ENCODE results near the gene ADAMTS7. TPM values are rescaled to one million over a fixed set of nuclear protein-coding genes. Genes with fewer than 3 reads are reported as not detected.
"Not testable (repeated sequence)": the region's sequence is repeated elsewhere in the genome, so short reads cannot be mapped to it uniquely, and the experiment has no call there.

The ADAMTS7 gene
- total and polyA plus RNA-seq, 2 donors, result 0.47 to 0.94 TPM

- no peaks in the 10 kb centered on the region for H3K4me1 ChIP-seq (ENCODE audit: control insufficient read depth in 2 of 2, insufficient read depth in 2 of 2, low read length in 2 of 2)
- DNase-seq (ENCODE audit: low read depth in 6 of 9, low spot score in 9 of 9), result no peak
- no peaks in the 10 kb centered on the region for H3K9me3 ChIP-seq (ENCODE audit: control insufficient read depth in 2 of 2, insufficient read depth in 1 of 2, low read length in 1 of 2)
- H3K27me3 ChIP-seq (ENCODE audit: control insufficient read depth in 2 of 2, insufficient read depth in 1 of 2, low read length in 1 of 2), result no peaks in the 10 kb centered on the region
- H3K36me3 ChIP-seq (ENCODE audit: control insufficient read depth in 2 of 2, insufficient read depth in 2 of 2, low read length in 1 of 2), result no peaks in the 10 kb centered on the region
- no peak overlapping the region for H3K4me3 ChIP-seq (ENCODE audit: low read length in 2 of 2)
- H3K27ac ChIP-seq (ENCODE audit: low read depth in 1 of 2, low read length in 1 of 2), result no peak overlapping the region
Measured at GRCh38 chr15:78795043-78795442, 16.2 kb downstream of the ADAMTS7 start.

- not testable (repeated sequence) for H3K36me3 ChIP-seq (ENCODE audit: control insufficient read depth in 2 of 2, insufficient read depth in 2 of 2, low read length in 1 of 2); H3K9me3 ChIP-seq (ENCODE audit: control insufficient read depth in 2 of 2, insufficient read depth in 1 of 2, low read length in 1 of 2); DNase-seq (ENCODE audit: low read depth in 6 of 9, low spot score in 9 of 9); H3K27ac ChIP-seq (ENCODE audit: low read depth in 1 of 2, low read length in 1 of 2); H3K27me3 ChIP-seq (ENCODE audit: control insufficient read depth in 2 of 2, insufficient read depth in 1 of 2, low read length in 1 of 2); H3K4me3 ChIP-seq (ENCODE audit: low read length in 2 of 2); H3K4me1 ChIP-seq (ENCODE audit: control insufficient read depth in 2 of 2, insufficient read depth in 2 of 2, low read length in 2 of 2)
- 97% methylated on average over 4 of the region's 4 CpGs for WGBS
Measured at GRCh38 chr15:78794446-78794845, 16.8 kb downstream of the ADAMTS7 start.

- no peaks in the 10 kb centered on the region for H3K4me1 ChIP-seq (ENCODE audit: control insufficient read depth in 2 of 2, insufficient read depth in 2 of 2, low read length in 2 of 2)
- 97% methylated on average over 4 of the region's 4 CpGs for WGBS
Measured at GRCh38 chr15:78791357-78791756, 19.9 kb downstream of the ADAMTS7 start.

DNA sequence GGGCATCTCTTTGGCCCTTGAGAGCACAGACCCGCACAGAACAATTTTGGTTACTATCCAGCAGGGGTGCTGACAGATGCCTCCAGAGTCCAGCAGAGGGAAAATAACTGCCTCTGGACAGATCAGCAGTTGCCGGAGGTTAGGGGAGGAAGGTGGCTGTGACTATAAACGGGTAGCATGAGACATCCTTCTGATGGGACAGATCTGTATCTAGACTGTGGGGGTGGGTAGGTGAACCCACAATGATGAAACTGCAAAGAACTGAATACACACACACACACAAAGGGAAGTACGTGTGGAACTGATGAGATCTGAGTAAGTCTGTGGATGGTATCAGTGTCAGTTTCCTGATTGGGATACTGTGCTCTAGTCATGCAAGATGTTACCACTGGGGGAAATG lies 21.2 kb downstream of the ADAMTS7 start:
- WGBS, result 62% methylated on average over 4 of the region's 4 CpGs
- H3K27ac ChIP-seq (ENCODE audit: low read depth in 1 of 2, low read length in 1 of 2), result no peak overlapping the region
- peak in 1 of 9 donors; percentile 20 for DNase-seq (ENCODE audit: low read depth in 6 of 9, low spot score in 9 of 9)
- no peaks in the 10 kb centered on the region for H3K27me3 ChIP-seq (ENCODE audit: control insufficient read depth in 2 of 2, insufficient read depth in 1 of 2, low read length in 1 of 2)
- no peak overlapping the region for H3K4me3 ChIP-seq (ENCODE audit: low read length in 2 of 2)
- H3K9me3 ChIP-seq (ENCODE audit: control insufficient read depth in 2 of 2, insufficient read depth in 1 of 2, low read length in 1 of 2), result no peaks in the 10 kb centered on the region
- H3K4me1 ChIP-seq (ENCODE audit: control insufficient read depth in 2 of 2, insufficient read depth in 2 of 2, low read length in 2 of 2), result no peaks in the 10 kb centered on the region
- no peaks in the 10 kb centered on the region for H3K36me3 ChIP-seq (ENCODE audit: control insufficient read depth in 2 of 2, insufficient read depth in 2 of 2, low read length in 1 of 2)

More at GRCh38 chr15:78791357-78791756, 19.9 kb downstream of the ADAMTS7 start:
- no peak for DNase-seq (ENCODE audit: low read depth in 6 of 9, low spot score in 9 of 9)
- Histone ChIP-seq H3K36me3 (ENCODE audit: control insufficient read depth in 2 of 2, insufficient read depth in 2 of 2, low read length in 1 of 2) (no peaks in the 10 kb centered on the region), H3K9me3 (ENCODE audit: control insufficient read depth in 2 of 2, insufficient read depth in 1 of 2, low read length in 1 of 2) (no peaks in the 10 kb centered on the region), H3K27me3 (ENCODE audit: control insufficient read depth in 2 of 2, insufficient read depth in 1 of 2, low read length in 1 of 2) (no peaks in the 10 kb centered on the region), H3K4me3 (ENCODE audit: low read length in 2 of 2) (no peak overlapping the region), H3K27ac (ENCODE audit: low read depth in 1 of 2, low read length in 1 of 2) (no peak overlapping the region)

GRCh38 chr15:78789615-78790014 lies 21.6 kb downstream of the ADAMTS7 start:
- H3K36me3 ChIP-seq (ENCODE audit: control insufficient read depth in 2 of 2, insufficient read depth in 2 of 2, low read length in 1 of 2), result no peaks in the 10 kb centered on the region
- H3K9me3 ChIP-seq (ENCODE audit: control insufficient read depth in 2 of 2, insufficient read depth in 1 of 2, low read length in 1 of 2), result no peaks in the 10 kb centered on the region
- no peak overlapping the region for H3K27ac ChIP-seq (ENCODE audit: low read depth in 1 of 2, low read length in 1 of 2)
- H3K4me1 ChIP-seq (ENCODE audit: control insufficient read depth in 2 of 2, insufficient read depth in 2 of 2, low read length in 2 of 2), result no peaks in the 10 kb centered on the region
- DNase-seq (ENCODE audit: low read depth in 6 of 9, low spot score in 9 of 9), result no peak
- no peaks in the 10 kb centered on the region for H3K27me3 ChIP-seq (ENCODE audit: control insufficient read depth in 2 of 2, insufficient read depth in 1 of 2, low read length in 1 of 2)
- WGBS, result 94% methylated on average over 17 of the region's 17 CpGs
- no peak overlapping the region for H3K4me3 ChIP-seq (ENCODE audit: low read length in 2 of 2)

- Histone ChIP-seq H3K27ac (ENCODE audit: low read depth in 1 of 2, low read length in 1 of 2) (no peak overlapping the region), H3K36me3 (ENCODE audit: control insufficient read depth in 2 of 2, insufficient read depth in 2 of 2, low read length in 1 of 2) (no peaks in the 10 kb centered on the region), H3K9me3 (ENCODE audit: control insufficient read depth in 2 of 2, insufficient read depth in 1 of 2, low read length in 1 of 2) (no peaks in the 10 kb centered on the region), H3K27me3 (ENCODE audit: control insufficient read depth in 2 of 2, insufficient read depth in 1 of 2, low read length in 1 of 2) (no peaks in the 10 kb centered on the region), H3K4me3 (ENCODE audit: low read length in 2 of 2) (no peak overlapping the region), H3K4me1 (ENCODE audit: control insufficient read depth in 2 of 2, insufficient read depth in 2 of 2, low read length in 2 of 2) (no peaks in the 10 kb centered on the region)
- 96% methylated on average over 14 of the region's 14 CpGs for WGBS
- no peak for DNase-seq (ENCODE audit: low read depth in 6 of 9, low spot score in 9 of 9)
Measured at GRCh38 chr15:78788016-78788660, 23.1 kb downstream of the ADAMTS7 start.

DNA sequence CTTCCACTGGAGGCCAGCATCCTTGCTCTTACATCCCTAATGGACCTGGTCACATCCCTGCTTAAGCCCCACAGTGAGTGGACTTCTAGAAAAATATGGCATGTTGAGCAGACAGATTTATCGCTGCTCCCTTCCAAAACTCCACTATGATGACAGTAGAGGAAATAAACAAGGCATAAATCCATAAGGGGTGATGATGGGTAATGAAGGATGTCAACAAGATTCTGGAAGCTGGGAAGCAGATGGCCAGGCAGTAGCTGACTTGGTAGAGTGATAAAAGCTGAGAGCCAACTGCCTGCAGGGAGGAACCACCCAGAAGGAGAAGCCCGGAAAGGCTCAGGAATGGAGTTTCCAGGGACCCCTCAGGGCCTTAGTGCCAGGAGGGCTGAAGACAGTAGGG lies 28.9 kb downstream of the ADAMTS7 start:
- not testable (repeated sequence) for H3K27ac ChIP-seq (ENCODE audit: low read depth in 1 of 2, low read length in 1 of 2); H3K4me1 ChIP-seq (ENCODE audit: control insufficient read depth in 2 of 2, insufficient read depth in 2 of 2, low read length in 2 of 2); H3K27me3 ChIP-seq (ENCODE audit: control insufficient read depth in 2 of 2, insufficient read depth in 1 of 2, low read length in 1 of 2); DNase-seq (ENCODE audit: low read depth in 6 of 9, low spot score in 9 of 9); H3K36me3 ChIP-seq (ENCODE audit: control insufficient read depth in 2 of 2, insufficient read depth in 2 of 2, low read length in 1 of 2); H3K9me3 ChIP-seq (ENCODE audit: control insufficient read depth in 2 of 2, insufficient read depth in 1 of 2, low read length in 1 of 2); H3K4me3 ChIP-seq (ENCODE audit: low read length in 2 of 2)
- WGBS, result over 99% methylated on average over 2 of the region's 2 CpGs

GRCh38 chr15:78781381-78781780 lies 29.9 kb downstream of the ADAMTS7 start:
- not testable (repeated sequence) for H3K4me3 ChIP-seq (ENCODE audit: low read length in 2 of 2); DNase-seq (ENCODE audit: low read depth in 6 of 9, low spot score in 9 of 9); H3K27me3 ChIP-seq (ENCODE audit: control insufficient read depth in 2 of 2, insufficient read depth in 1 of 2, low read length in 1 of 2); H3K9me3 ChIP-seq (ENCODE audit: control insufficient read depth in 2 of 2, insufficient read depth in 1 of 2, low read length in 1 of 2); H3K36me3 ChIP-seq (ENCODE audit: control insufficient read depth in 2 of 2, insufficient read depth in 2 of 2, low read length in 1 of 2); H3K4me1 ChIP-seq (ENCODE audit: control insufficient read depth in 2 of 2, insufficient read depth in 2 of 2, low read length in 2 of 2); H3K27ac ChIP-seq (ENCODE audit: low read depth in 1 of 2, low read length in 1 of 2)
- WGBS, result 96% methylated on average over 4 of the region's 4 CpGs

DNA sequence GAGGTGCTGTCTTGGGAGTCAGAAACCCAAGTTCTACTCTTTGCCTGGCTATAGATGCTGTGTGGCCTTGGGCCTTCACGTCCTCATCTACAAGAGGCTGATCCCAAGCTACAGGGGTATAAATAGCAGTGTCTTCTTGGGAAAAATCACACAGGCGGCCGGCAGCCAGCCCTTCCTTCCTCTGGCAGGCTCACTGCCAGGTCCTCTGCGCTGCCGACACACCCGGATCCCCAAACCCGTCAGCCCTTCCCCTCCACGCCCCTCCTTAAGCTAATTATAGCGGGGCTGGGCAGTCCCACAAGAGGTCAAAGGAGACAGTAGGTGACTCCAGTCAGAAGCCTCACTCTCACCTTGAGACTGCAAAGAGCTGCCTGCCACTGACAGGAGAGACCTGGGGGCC lies 31.3 kb downstream of the ADAMTS7 start:
- H3K27me3 ChIP-seq (ENCODE audit: control insufficient read depth in 2 of 2, insufficient read depth in 1 of 2, low read length in 1 of 2); H3K4me3 ChIP-seq (ENCODE audit: low read length in 2 of 2); H3K36me3 ChIP-seq (ENCODE audit: control insufficient read depth in 2 of 2, insufficient read depth in 2 of 2, low read length in 1 of 2); H3K27ac ChIP-seq (ENCODE audit: low read depth in 1 of 2, low read length in 1 of 2); H3K9me3 ChIP-seq (ENCODE audit: control insufficient read depth in 2 of 2, insufficient read depth in 1 of 2, low read length in 1 of 2); DNase-seq (ENCODE audit: low read depth in 6 of 9, low spot score in 9 of 9); H3K4me1 ChIP-seq (ENCODE audit: control insufficient read depth in 2 of 2, insufficient read depth in 2 of 2, low read length in 2 of 2): not testable (repeated sequence)
- 76% methylated on average over 2 of the region's 9 CpGs for WGBS

Measured in thymus (tissue), 11 donors.